Erythroblast (primary cell): Measurements from ENCODE around the gene ZNF248.

ENCODE experiments used
- GATA1 ChIP-seq: IDR thresholded peaks from 2 replicates; pipeline ENCODE4 v1.6.1; 2011; ENCODE audit warnings: low read depth, mild to moderate bottlenecking, control low read depth, low read length, moderate library complexity
- POLR2A ChIP-seq: IDR thresholded peaks from 2 replicates; pipeline ENCODE4 v1.6.1; 2011; ENCODE audit warnings: mild to moderate bottlenecking, low read length

DNA sequence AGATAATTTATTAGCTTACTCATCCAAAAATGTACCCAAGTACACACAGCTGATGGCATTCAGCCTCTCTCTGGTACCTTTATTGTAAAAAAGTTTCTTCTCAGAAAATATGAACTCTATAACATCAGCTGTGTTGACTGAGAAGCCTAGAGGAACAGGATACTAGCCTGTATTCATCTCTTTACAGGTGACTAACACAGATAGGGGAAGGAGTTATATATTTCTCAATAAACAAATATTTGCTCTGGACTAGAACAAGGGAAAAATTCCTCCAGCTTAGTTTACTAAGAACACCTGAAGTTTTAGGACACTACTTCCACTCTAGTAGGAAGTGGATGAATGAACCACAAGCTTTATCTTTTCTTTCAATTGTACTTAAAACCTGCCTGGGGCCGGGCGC, 67.8 kb downstream of the ZNF248 start:
- TF ChIP-seq POLR2A (no peak), GATA1 (no peak)
